ENCODE data around the gene ZNF3. TPM values are rescaled to one million over a fixed set of nuclear protein-coding genes. Genes with fewer than 3 reads are reported as not detected.

Gene ZNF3
- total RNA-seq, 2 experiments from 2014 or later: 21.1 to 22.3 TPM

- Mint-ChIP-seq H3K36me3 (peaks cover 8% of the 10 kb centered on the region), H3K4me3 (no peak overlapping the region), H3K9me3 (no peaks in the 10 kb centered on the region), H3K27ac (no peak overlapping the region), H3K4me1 (no peaks in the 10 kb centered on the region), H3K27me3 (no peaks in the 10 kb centered on the region)
- no peak for DNase-seq
Measured at GRCh38 chr7:100059251-100059739, 22.2 kb downstream of the ZNF3 start.

DNA sequence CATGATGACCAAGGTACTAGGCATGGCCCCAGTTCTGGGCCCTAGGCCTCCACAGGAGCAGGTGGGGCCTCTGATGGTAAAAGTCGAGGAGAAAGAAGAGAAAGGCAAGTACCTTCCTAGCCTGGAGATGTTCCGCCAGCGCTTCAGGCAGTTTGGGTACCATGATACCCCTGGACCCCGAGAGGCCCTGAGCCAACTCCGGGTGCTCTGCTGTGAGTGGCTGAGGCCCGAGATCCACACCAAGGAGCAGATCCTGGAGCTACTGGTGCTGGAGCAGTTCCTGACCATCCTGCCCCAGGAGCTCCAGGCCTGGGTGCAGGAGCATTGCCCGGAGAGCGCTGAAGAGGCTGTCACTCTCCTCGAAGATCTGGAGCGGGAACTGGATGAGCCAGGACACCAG is 24.5 kb downstream of the ZNF3 start:
- H3K9me3 Mint-ChIP-seq: no peaks in the 10 kb centered on the region
- H3K36me3 Mint-ChIP-seq: peaks cover 8% of the 10 kb centered on the region
- DNase-seq: no peak
- no peaks in the 10 kb centered on the region for H3K27me3 Mint-ChIP-seq
- no peak overlapping the region for H3K4me3 Mint-ChIP-seq
- H3K27ac Mint-ChIP-seq: no peak overlapping the region
- H3K4me1 Mint-ChIP-seq: no peaks in the 10 kb centered on the region

DNA sequence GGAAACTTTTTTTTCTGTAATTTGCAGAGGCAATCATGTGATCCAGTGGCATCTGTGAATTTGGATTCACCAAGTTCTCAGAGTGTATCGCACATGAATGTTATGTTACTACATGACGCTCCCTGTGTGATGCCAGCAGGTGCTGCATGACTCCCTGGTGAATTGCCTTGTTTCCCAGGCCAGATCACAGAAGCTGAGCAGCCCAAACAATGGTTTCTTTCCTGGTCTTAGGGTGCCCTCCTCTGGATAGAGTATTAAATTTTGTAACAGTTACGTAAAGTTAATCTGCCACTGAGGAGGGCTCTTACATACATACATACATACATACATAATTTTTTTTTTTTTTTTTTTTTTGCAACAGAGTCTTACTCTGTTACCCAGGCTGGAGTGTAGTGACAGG is 28.3 kb downstream of the ZNF3 start:
- Mint-ChIP-seq H3K4me3 (no peak overlapping the region), H3K36me3 (peaks cover 2% of the 10 kb centered on the region), H3K4me1 (peaks cover 18% of the 10 kb centered on the region), H3K27ac (no peak overlapping the region), H3K27me3 (no peaks in the 10 kb centered on the region), H3K9me3 (no peaks in the 10 kb centered on the region)
- DNase-seq: no peak

GRCh38 chr7:100051611-100052010 is 29.9 kb downstream of the ZNF3 start:
- no peaks in the 10 kb centered on the region for H3K36me3 Mint-ChIP-seq
- peaks cover 18% of the 10 kb centered on the region for H3K4me1 Mint-ChIP-seq
- no peak overlapping the region for H3K27ac Mint-ChIP-seq
- H3K27me3 Mint-ChIP-seq: no peaks in the 10 kb centered on the region
- no peak for DNase-seq
- no peaks in the 10 kb centered on the region for H3K9me3 Mint-ChIP-seq
- H3K4me3 Mint-ChIP-seq: peak overlapping the region; percentile 29

DNA sequence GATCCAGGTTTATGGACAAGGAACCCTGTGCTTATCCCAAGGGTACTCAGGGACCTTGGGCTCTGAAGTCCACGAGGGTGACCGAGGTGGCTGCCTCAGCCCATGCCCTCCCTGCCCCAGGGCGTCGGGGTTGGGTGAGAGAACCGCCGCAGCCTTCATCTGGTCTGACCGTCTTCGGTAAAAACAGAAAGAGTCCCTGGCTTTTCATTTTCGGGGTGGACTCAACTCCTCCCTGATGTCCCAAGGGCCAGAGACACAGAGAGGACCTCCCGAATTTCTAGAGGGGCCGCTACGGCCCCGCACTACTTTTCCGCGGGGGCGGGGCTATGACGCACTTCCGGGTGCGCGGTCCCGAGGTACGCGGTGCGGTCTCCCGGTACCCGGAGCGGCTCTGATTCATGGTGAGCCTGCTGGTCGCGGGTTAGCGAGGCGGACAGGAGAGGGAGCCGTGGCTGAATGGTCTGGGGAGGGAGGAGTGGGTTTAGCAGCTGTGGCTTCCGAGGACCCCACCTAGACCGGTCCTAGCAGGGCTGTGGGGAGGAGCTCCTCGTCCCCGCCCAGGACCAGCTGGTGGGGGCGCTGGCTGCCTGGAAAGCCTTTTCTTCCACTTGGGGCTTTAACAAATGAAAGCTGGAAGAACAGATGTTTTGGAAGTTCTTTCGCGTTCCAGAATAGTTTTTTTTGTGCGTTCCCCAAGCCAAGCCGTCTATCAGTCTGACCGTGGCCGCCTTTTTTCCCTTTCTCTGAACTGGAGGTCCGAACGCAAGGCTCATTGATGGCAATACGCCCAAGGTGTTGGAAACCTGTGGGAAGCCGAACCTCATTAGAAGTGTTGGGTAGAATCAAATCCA is 31.9 kb downstream of the ZNF3 start, which contains the start of gene ZSCAN21:
Gene ZSCAN21, plus strand, starts transcription at position 334 of the 851 bp plus-strand sequence. CDS start 7,233 bp downstream, outside the sequence.
- Mint-ChIP-seq H3K4me1 (peaks cover 20% of the 10 kb centered on the region), H3K27ac (peak within 1 kb of the TSS; percentile 92), H3K27me3 (no peaks in the 10 kb centered on the region), H3K4me3 (peak within 1 kb of the TSS; percentile 89), H3K36me3 (no peaks in the 10 kb centered on the region), H3K9me3 (no peaks in the 10 kb centered on the region)
- peak; percentile 84 for DNase-seq

- Mint-ChIP-seq H3K4me1 (peaks cover 21% of the 10 kb centered on the region), H3K27ac (peak overlapping the region; percentile 27), H3K9me3 (no peaks in the 10 kb centered on the region), H3K27me3 (no peaks in the 10 kb centered on the region), H3K4me3 (peak overlapping the region; percentile 56), H3K36me3 (no peaks in the 10 kb centered on the region)
- no peak for DNase-seq
Measured at GRCh38 chr7:100048680-100049079, 32.8 kb downstream of the ZNF3 start.

DNA sequence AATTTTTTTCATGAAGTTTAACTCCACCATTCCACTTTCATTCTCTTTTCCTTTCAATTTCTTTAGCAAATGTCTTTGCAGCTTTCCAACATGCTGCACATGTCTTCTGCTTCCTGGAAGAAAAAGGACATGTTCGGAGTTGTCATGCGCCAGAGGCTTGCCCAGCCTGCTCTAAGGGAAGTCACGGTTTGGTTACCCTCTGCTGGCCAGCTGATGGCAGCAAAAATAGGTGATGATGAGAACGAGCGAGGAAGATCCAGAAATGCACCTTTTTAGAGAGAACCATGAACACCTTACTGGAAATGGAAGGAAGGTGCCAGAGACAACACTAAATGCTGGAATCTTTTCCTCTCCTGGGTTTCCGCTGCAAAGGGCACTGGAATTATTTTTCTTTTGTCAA is 36.8 kb downstream of the ZNF3 start:
- H3K27ac Mint-ChIP-seq: no peak overlapping the region
- H3K36me3 Mint-ChIP-seq: peaks cover 8% of the 10 kb centered on the region
- peaks cover 21% of the 10 kb centered on the region for H3K4me1 Mint-ChIP-seq
- H3K27me3 Mint-ChIP-seq: no peaks in the 10 kb centered on the region
- H3K9me3 Mint-ChIP-seq: peaks cover 2% of the 10 kb centered on the region
- peak overlapping the region; percentile 11 for H3K4me3 Mint-ChIP-seq
- no peak for DNase-seq

DNA sequence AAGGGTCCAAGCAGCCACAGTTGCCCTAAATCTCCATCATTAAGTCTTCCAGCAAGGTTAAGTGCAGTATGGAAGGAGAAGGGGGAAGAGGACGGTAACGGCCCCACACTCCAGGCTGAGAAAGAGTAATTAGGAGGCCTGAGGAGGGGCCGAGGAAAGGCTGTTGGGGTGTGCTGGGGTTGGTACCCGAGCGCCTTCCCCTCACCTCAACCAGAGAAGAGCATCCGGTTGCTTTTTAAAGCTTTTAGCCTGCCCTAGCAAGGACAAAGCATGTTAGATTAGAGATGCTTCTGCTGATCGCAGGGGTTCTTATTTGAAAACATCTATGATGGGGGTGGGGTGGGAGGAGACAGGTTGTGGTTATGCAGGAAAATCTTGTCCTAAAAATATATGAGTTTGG is 40.9 kb downstream of the ZNF3 start:
- Mint-ChIP-seq H3K27ac (peak overlapping the region; percentile 42), H3K27me3 (no peaks in the 10 kb centered on the region), H3K9me3 (peaks cover 2% of the 10 kb centered on the region), H3K4me1 (peaks cover 14% of the 10 kb centered on the region), H3K36me3 (peaks cover 27% of the 10 kb centered on the region), H3K4me3 (no peak overlapping the region)
- no peak for DNase-seq

- no peak overlapping the region for H3K4me3 Mint-ChIP-seq
- no peak for DNase-seq
- peaks cover 12% of the 10 kb centered on the region for H3K4me1 Mint-ChIP-seq
- peaks cover 44% of the 10 kb centered on the region for H3K36me3 Mint-ChIP-seq
- H3K27me3 Mint-ChIP-seq: no peaks in the 10 kb centered on the region
- peaks cover 2% of the 10 kb centered on the region for H3K9me3 Mint-ChIP-seq
- H3K27ac Mint-ChIP-seq: no peak overlapping the region
Measured at GRCh38 chr7:100038326-100038725, 43.2 kb downstream of the ZNF3 start.

DNA sequence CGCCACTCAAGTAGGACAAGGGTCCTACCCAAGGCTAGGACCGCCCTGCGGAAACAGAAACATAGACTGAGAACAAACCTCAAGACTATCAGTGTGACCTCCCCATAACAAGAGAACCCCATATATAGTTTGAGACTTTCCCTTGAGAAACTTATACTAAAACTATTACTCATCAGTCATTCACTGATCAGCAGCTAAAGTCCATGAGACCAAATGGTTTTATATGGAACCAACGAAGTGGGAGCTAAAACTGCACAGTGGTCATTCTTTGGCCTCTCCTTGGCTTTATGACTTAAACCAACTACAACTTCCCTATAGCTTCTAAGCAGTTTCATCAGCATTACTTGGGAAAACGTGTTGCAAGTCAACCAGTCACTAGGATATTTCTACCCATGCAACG is 45.6 kb downstream of the ZNF3 start:
- H3K4me3 Mint-ChIP-seq: no peak overlapping the region
- no peaks in the 10 kb centered on the region for H3K27me3 Mint-ChIP-seq
- no peak for DNase-seq
- H3K9me3 Mint-ChIP-seq: no peaks in the 10 kb centered on the region
- peaks cover 5% of the 10 kb centered on the region for H3K4me1 Mint-ChIP-seq
- H3K36me3 Mint-ChIP-seq: peaks cover 46% of the 10 kb centered on the region
- no peak overlapping the region for H3K27ac Mint-ChIP-seq

DNA sequence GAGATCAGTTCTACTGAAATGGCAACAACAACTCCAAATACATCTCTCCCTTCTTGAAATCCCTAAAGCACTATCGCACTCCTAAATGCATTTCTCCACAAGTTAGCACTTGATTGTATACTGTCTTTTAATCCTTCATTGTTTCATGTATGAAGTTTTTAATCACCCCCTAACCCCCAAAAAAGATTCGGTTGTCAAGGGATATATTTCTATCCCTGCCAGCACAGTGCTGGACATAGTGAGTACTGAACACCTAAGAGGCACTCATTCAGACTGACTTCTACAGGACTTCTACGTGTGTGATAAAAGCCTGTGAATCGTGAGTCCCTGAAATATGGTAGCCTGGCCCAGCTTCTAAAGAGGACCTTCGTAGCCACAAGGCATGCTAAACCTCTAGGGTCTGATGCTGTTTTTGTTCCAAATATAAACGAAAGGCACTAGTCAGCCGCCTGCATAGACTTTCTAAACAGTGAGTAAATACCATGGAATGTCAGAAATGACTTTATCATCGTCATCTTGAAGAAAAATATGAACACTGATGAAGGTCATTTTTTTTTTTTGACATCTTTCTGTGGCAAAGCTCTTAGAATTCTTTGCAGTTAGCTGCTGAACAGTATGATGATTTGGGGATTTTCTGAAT is 46.5 kb downstream of the ZNF3 start:
- Mint-ChIP-seq H3K4me1 (no peaks in the 10 kb centered on the region), H3K27me3 (no peaks in the 10 kb centered on the region), H3K36me3 (peaks cover 48% of the 10 kb centered on the region), H3K9me3 (no peaks in the 10 kb centered on the region), H3K4me3 (no peak overlapping the region), H3K27ac (no peak overlapping the region)
- no peak for DNase-seq

DNA sequence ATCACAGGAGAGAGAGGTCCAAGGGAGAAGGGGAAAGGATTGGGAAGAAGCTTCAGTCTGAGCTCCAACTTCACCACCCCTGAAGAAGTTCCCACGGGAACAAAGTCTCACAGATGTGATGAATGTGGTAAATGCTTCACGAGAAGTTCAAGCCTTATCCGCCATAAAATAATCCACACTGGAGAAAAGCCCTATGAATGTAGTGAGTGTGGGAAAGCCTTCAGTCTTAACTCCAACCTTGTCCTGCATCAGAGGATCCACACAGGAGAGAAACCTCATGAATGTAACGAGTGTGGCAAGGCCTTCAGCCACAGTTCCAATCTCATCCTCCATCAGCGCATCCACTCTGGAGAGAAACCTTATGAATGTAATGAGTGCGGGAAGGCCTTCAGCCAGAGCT is 48.0 kb downstream of the ZNF3 start:
- no peaks in the 10 kb centered on the region for H3K4me1 Mint-ChIP-seq
- H3K27ac Mint-ChIP-seq: no peak overlapping the region
- no peaks in the 10 kb centered on the region for H3K9me3 Mint-ChIP-seq
- no peak for DNase-seq
- H3K36me3 Mint-ChIP-seq: peaks cover 47% of the 10 kb centered on the region
- H3K27me3 Mint-ChIP-seq: no peaks in the 10 kb centered on the region
- H3K4me3 Mint-ChIP-seq: no peak overlapping the region

GRCh38 chr7:100029596-100029995 is 51.9 kb downstream of the ZNF3 start:
- Mint-ChIP-seq H3K36me3 (peaks cover 34% of the 10 kb centered on the region), H3K9me3 (no peaks in the 10 kb centered on the region), H3K4me3 (no peak overlapping the region), H3K27ac (no peak overlapping the region), H3K4me1 (peaks cover 2% of the 10 kb centered on the region), H3K27me3 (no peaks in the 10 kb centered on the region)
- DNase-seq: no peak

GRCh38 chr7:100027197-100027596 is 54.3 kb downstream of the ZNF3 start:
- H3K4me1 Mint-ChIP-seq: peaks cover 2% of the 10 kb centered on the region
- H3K27me3 Mint-ChIP-seq: no peaks in the 10 kb centered on the region
- no peak overlapping the region for H3K27ac Mint-ChIP-seq
- no peaks in the 10 kb centered on the region for H3K9me3 Mint-ChIP-seq
- H3K36me3 Mint-ChIP-seq: peaks cover 31% of the 10 kb centered on the region
- DNase-seq: no peak
- H3K4me3 Mint-ChIP-seq: no peak overlapping the region

GRCh38 chr7:100024020-100024619 is 57.4 kb downstream of the ZNF3 start:
- no peak for DNase-seq
- H3K27me3 Mint-ChIP-seq: no peaks in the 10 kb centered on the region
- H3K4me1 Mint-ChIP-seq: peaks cover 25% of the 10 kb centered on the region
- H3K4me3 Mint-ChIP-seq: no peak overlapping the region
- H3K27ac Mint-ChIP-seq: no peak overlapping the region
- H3K36me3 Mint-ChIP-seq: peaks cover 32% of the 10 kb centered on the region
- no peaks in the 10 kb centered on the region for H3K9me3 Mint-ChIP-seq

Measured in activated naive CD8-positive, alpha-beta T cell treated with anti-CD3 and anti-CD28 coated beads for 36 hours (primary cell).